ENCODE results near the gene ZNF789. TPM values are rescaled to one million over a fixed set of nuclear protein-coding genes. Genes with fewer than 3 reads are reported as not detected.

The ZNF789 gene
- total and polyA plus RNA-seq, 4 experiments from 2014 or later, result 7.6 to 21.2 (median 14.5) TPM

- peaks cover 11% of the 10 kb centered on the region for H3K36me3 ChIP-seq (ENCODE audit: insufficient read depth, low read length)
- H3K27ac Mint-ChIP-seq, result no peak overlapping the region
- no peaks in the 10 kb centered on the region for H3K27me3 Mint-ChIP-seq
- no peak overlapping the region for H3K27ac ChIP-seq (ENCODE audit: low read depth, low read length)
- peaks cover 0 to 4% (median 0%) of the 10 kb centered on the region in 4 donors for H3K4me1 Mint-ChIP-seq
- H3K4me3 ChIP-seq (ENCODE audit: low read length in 2 of 2), result no peak overlapping the region
- H3K27me3 ChIP-seq (ENCODE audit: insufficient read depth, low read length), result no peaks in the 10 kb centered on the region
- ChIA-PET CTCF (ENCODE audit: partially characterized antibody) (no interaction called here), POLR2A (ENCODE audit: partially characterized antibody) (no interaction called here)
- no peak for DNase-seq
- peaks cover 29 to 35% of the 10 kb centered on the region in 2 donors for H3K36me3 Mint-ChIP-seq
- intact Hi-C loops (cut with micrococcal nuclease), result no loop called here
- H3K9me3 ChIP-seq (ENCODE audit: control insufficient read depth in 1 of 2, low read length in 2 of 2), result no peaks in the 10 kb centered on the region
- no peak overlapping the region for H3K4me3 Mint-ChIP-seq
- H3K4me1 ChIP-seq (ENCODE audit: insufficient read depth, low read length), result no peaks in the 10 kb centered on the region
- no peaks in the 10 kb centered on the region for H3K9me3 Mint-ChIP-seq
Measured at GRCh38 chr7:99521399-99521798, 48.7 kb downstream of the ZNF789 start.

- CTCF ChIA-PET (ENCODE audit: partially characterized antibody), result interaction anchor here (0.8 to 1.5 kb wide), 6 partner anchors 8 to 395 kb away, joined by 3 to 4 read pairs (median 3); no protein-coding TSS in a partner anchor
Measured at GRCh38 chr7:99525713-99526440, 53.2 kb downstream of the ZNF789 start.

GRCh38 chr7:99531354-99531765 is 58.7 kb downstream of the ZNF789 start:
- no peak overlapping the region for H3K27ac Mint-ChIP-seq
- H3K27me3 Mint-ChIP-seq, result no peaks in the 10 kb centered on the region
- Histone ChIP-seq H3K27ac (ENCODE audit: low read depth, low read length) (no peak overlapping the region), H3K9me3 (ENCODE audit: control insufficient read depth in 1 of 2, low read length in 2 of 2) (peaks cover 0 to 24% of the 10 kb centered on the region in 2 donors), H3K4me1 (ENCODE audit: insufficient read depth, low read length) (no peaks in the 10 kb centered on the region), H3K36me3 (ENCODE audit: insufficient read depth, low read length) (peaks cover 11% of the 10 kb centered on the region), H3K4me3 (ENCODE audit: low read length in 2 of 2) (no peak overlapping the region), H3K27me3 (ENCODE audit: insufficient read depth, low read length) (no peaks in the 10 kb centered on the region)
- ChIA-PET CTCF (ENCODE audit: partially characterized antibody) (no interaction called here), POLR2A (ENCODE audit: partially characterized antibody) (interaction anchor here (1.5 kb wide), 1 partner anchor 28 kb away, joined by 3 read pairs; no protein-coding TSS in a partner anchor)
- no peaks in the 10 kb centered on the region for H3K4me1 Mint-ChIP-seq
- peaks cover 0 to 65% (median 45%) of the 10 kb centered on the region in 8 donors for H3K9me3 Mint-ChIP-seq
- intact Hi-C loops (cut with micrococcal nuclease), result no loop called here
- peaks cover 51 to 68% of the 10 kb centered on the region in 2 donors for H3K36me3 Mint-ChIP-seq
- DNase-seq, result no peak
- H3K4me3 Mint-ChIP-seq, result no peak overlapping the region

More at GRCh38 chr7:99525713-99526440, 53.2 kb downstream of the ZNF789 start:
- peak overlapping the region in 2 of 7 donors; percentile 56 to 61 for H3K27ac Mint-ChIP-seq
- H3K4me1 Mint-ChIP-seq, result peaks cover 0 to 4% (median 0%) of the 10 kb centered on the region in 4 donors
- no peak overlapping the region for H3K4me3 Mint-ChIP-seq
- H3K4me3 ChIP-seq (ENCODE audit: low read length in 2 of 2), result no peak overlapping the region
- intact Hi-C loops (cut with micrococcal nuclease), result no loop called here
- H3K4me1 ChIP-seq (ENCODE audit: insufficient read depth, low read length), result no peaks in the 10 kb centered on the region
- H3K36me3 Mint-ChIP-seq, result peaks cover 49 to 56% of the 10 kb centered on the region in 2 donors
- peaks cover 0 to 4% of the 10 kb centered on the region in 2 donors for H3K9me3 ChIP-seq (ENCODE audit: control insufficient read depth in 1 of 2, low read length in 2 of 2)
- H3K9me3 Mint-ChIP-seq, result peaks cover 0 to 25% (median 13%) of the 10 kb centered on the region in 8 donors
- H3K36me3 ChIP-seq (ENCODE audit: insufficient read depth, low read length), result peaks cover 11% of the 10 kb centered on the region
- H3K27me3 Mint-ChIP-seq, result no peaks in the 10 kb centered on the region
- H3K27ac ChIP-seq (ENCODE audit: low read depth, low read length), result no peak overlapping the region
- POLR2A ChIA-PET (ENCODE audit: partially characterized antibody), result interaction anchor here (0.8 kb wide), 1 partner anchor 26 kb away, joined by 4 read pairs; the partner anchor contains the start of gene FAM200A
- peak in 1 of 5 donors; percentile 12 for DNase-seq
- no peaks in the 10 kb centered on the region for H3K27me3 ChIP-seq (ENCODE audit: insufficient read depth, low read length)

GRCh38 chr7:99535667-99536066 is 63.0 kb downstream of the ZNF789 start:
- peaks cover 19 to 30% of the 10 kb centered on the region in 2 donors for H3K36me3 Mint-ChIP-seq
- intact Hi-C loops (cut with micrococcal nuclease), result no loop called here
- no peak overlapping the region for H3K27ac ChIP-seq (ENCODE audit: low read depth, low read length)
- no peaks in the 10 kb centered on the region for H3K27me3 Mint-ChIP-seq
- no peaks in the 10 kb centered on the region for H3K4me1 Mint-ChIP-seq
- H3K4me3 ChIP-seq (ENCODE audit: low read length in 2 of 2), result no peak overlapping the region
- DNase-seq, result no peak
- peaks cover 2 to 24% of the 10 kb centered on the region in 2 donors for H3K9me3 ChIP-seq (ENCODE audit: control insufficient read depth in 1 of 2, low read length in 2 of 2)
- H3K27ac Mint-ChIP-seq, result no peak overlapping the region
- no peaks in the 10 kb centered on the region for H3K27me3 ChIP-seq (ENCODE audit: insufficient read depth, low read length)
- peaks cover 0 to 78% (median 57%) of the 10 kb centered on the region in 8 donors for H3K9me3 Mint-ChIP-seq
- H3K36me3 ChIP-seq (ENCODE audit: insufficient read depth, low read length), result peaks cover 11% of the 10 kb centered on the region
- H3K4me1 ChIP-seq (ENCODE audit: insufficient read depth, low read length), result no peaks in the 10 kb centered on the region
- ChIA-PET CTCF (ENCODE audit: partially characterized antibody) (no interaction called here), POLR2A (ENCODE audit: partially characterized antibody) (no interaction called here)
- no peak overlapping the region for H3K4me3 Mint-ChIP-seq

Other genes starting within 250 kb of the ZNF789 start
- not detected for gene MYH16, start 200.1 kb upstream of the ZNF789 start, total RNA-seq
- gene MYH16, start 200.1 kb upstream of the ZNF789 start, polyA plus RNA-seq, result not detected
- 10 to 100 TPM; 46.2 to 51.5 TPM for gene ARPC1A, start 147.0 kb upstream of the ZNF789 start, total RNA-seq
- gene ARPC1A, start 147.0 kb upstream of the ZNF789 start, polyA plus RNA-seq, result 10 to 100 TPM; 49.1 to 64.2 TPM
- 100 to 1,000 TPM; 188 to 191 TPM for gene ARPC1B, start 98.2 kb upstream of the ZNF789 start, total RNA-seq
- gene ARPC1B, start 98.2 kb upstream of the ZNF789 start, polyA plus RNA-seq, result 100 to 1,000 TPM; 862 to 906 TPM
- 10 to 100 TPM; 66.0 to 67.0 TPM for gene PDAP1, start 64.3 kb upstream of the ZNF789 start, total RNA-seq
- 10 to 100 TPM; 21.5 to 27.7 TPM for gene PDAP1, start 64.3 kb upstream of the ZNF789 start, polyA plus RNA-seq
- 10 to 100 TPM; 60.0 to 61.3 TPM for gene BUD31, start 63.9 kb upstream of the ZNF789 start, total RNA-seq
- 100 to 1,000 TPM; 163 to 175 TPM for gene BUD31, start 63.9 kb upstream of the ZNF789 start, polyA plus RNA-seq
- gene PTCD1, start 34.1 kb upstream of the ZNF789 start, total RNA-seq, result 1 to 10 TPM; 7.4 to 7.7 TPM
- 1 to 10 TPM in 1 of 2 donors, under 1 TPM in 1; 1.00 to 4.0 TPM for gene PTCD1, start 34.1 kb upstream of the ZNF789 start, polyA plus RNA-seq
- 10 to 100 TPM; 49.2 to 54.7 TPM for gene CPSF4, start 33.9 kb upstream of the ZNF789 start, total RNA-seq
- 10 to 100 TPM; 21.9 to 26.8 TPM for gene CPSF4, start 33.9 kb upstream of the ZNF789 start, polyA plus RNA-seq
- gene ATP5MF, start 6.7 kb upstream of the ZNF789 start, total RNA-seq, result 100 to 1,000 TPM; 155 to 160 TPM
- 100 to 1,000 TPM; 371 to 438 TPM for gene ATP5MF, start 6.7 kb upstream of the ZNF789 start, polyA plus RNA-seq
- gene ZNF394, start 27.4 kb downstream of the ZNF789 start, total RNA-seq, result 10 to 100 TPM; 85.7 to 88.6 TPM
- 10 to 100 TPM; 64.5 to 85.6 TPM for gene ZNF394, start 27.4 kb downstream of the ZNF789 start, polyA plus RNA-seq
- 1 to 10 TPM; 8.8 to 9.3 TPM for gene ZKSCAN5, start 31.8 kb downstream of the ZNF789 start, total RNA-seq
- gene ZKSCAN5, start 31.8 kb downstream of the ZNF789 start, polyA plus RNA-seq, result 1 to 10 TPM; 2.5 to 7.0 TPM
- gene FAM200A, start 79.2 kb downstream of the ZNF789 start, total RNA-seq, result 10 to 100 TPM; 12.9 to 13.0 TPM
- gene FAM200A, start 79.2 kb downstream of the ZNF789 start, polyA plus RNA-seq, result 1 to 10 TPM; 1.6 to 5.9 TPM
- 100 to 1,000 TPM; 137 to 150 TPM for gene ZNF655, start 85.8 kb downstream of the ZNF789 start, total RNA-seq
- gene ZNF655, start 85.8 kb downstream of the ZNF789 start, polyA plus RNA-seq, result 10 to 100 TPM; 66.8 to 74.0 TPM
- gene TMEM225B, start 125.4 kb downstream of the ZNF789 start, total RNA-seq, result 1 to 10 TPM; 1.0 to 1.1 TPM
- under 1 TPM; 0.61 to 0.98 TPM for gene TMEM225B, start 125.4 kb downstream of the ZNF789 start, polyA plus RNA-seq
- gene ZSCAN25, start 144.1 kb downstream of the ZNF789 start, total RNA-seq, result 10 to 100 TPM; 40.4 to 43.1 TPM
- gene ZSCAN25, start 144.1 kb downstream of the ZNF789 start, polyA plus RNA-seq, result 10 to 100 TPM; 10.2 to 18.3 TPM
- not detected for gene CYP3A5, start 207.1 kb downstream of the ZNF789 start, total RNA-seq
- gene CYP3A5, start 207.1 kb downstream of the ZNF789 start, polyA plus RNA-seq, result under 1 TPM; 0.19 to 0.45 TPM

All from CD4-positive, alpha-beta memory T cell (primary cell).